HL-60 (cell line): ENCODE data around the gene SMG6.

Experiments
- POLR2AphosphoS5 ChIP-seq: IDR thresholded peaks from 2 replicates; pipeline ENCODE4 v1.6.1; 2012; ENCODE audit warnings: low read depth
- TF ChIP-seq, protein P1 (sequence below): IDR thresholded peaks from one replicate; pipeline ENCODE4 v1.5.1; 2011; ENCODE audit warnings: low read length, control low read depth, inconsistent platforms; ENCODE audit not compliant: insufficient read depth

DNA sequence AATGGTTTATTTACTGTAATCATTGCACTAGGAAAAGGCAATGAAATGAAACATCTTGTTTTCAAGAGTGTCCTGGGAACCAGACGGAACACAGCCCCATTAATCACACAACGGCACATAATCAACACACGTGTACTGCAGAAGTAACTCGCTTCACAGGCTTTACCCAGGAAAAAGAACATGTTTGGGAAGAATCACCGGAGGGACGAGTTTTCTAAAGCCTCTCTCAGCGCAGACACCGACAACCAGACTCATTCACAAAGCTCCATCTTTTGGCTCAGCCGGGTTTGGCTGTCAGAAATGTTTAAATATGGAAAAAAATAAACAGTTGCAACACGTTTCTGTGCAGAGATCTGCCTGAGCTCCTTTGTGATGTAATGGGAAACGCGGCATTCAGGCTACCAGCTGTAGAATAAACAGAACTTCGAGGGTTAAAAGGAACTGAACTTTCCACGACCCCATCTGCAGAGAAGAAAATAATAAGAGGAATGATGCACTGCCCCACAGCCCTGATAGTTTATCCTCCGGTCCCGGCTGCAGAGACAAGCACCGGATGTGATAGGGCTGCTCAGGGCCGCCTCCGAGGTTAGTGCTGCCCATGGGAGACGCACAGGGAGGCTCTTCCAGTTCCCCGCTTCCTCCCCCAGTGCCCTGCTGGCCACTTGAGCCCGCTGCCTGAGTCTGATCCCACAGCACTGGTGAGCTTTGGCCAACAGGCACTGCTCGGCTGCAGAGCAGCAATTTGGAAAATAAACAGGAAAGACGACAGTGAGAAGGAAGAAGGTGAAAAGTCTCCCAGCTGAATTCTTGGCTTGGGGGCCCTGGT is 128.9 kb downstream of the SMG6 start:
- TF ChIP-seq, protein P1, sequence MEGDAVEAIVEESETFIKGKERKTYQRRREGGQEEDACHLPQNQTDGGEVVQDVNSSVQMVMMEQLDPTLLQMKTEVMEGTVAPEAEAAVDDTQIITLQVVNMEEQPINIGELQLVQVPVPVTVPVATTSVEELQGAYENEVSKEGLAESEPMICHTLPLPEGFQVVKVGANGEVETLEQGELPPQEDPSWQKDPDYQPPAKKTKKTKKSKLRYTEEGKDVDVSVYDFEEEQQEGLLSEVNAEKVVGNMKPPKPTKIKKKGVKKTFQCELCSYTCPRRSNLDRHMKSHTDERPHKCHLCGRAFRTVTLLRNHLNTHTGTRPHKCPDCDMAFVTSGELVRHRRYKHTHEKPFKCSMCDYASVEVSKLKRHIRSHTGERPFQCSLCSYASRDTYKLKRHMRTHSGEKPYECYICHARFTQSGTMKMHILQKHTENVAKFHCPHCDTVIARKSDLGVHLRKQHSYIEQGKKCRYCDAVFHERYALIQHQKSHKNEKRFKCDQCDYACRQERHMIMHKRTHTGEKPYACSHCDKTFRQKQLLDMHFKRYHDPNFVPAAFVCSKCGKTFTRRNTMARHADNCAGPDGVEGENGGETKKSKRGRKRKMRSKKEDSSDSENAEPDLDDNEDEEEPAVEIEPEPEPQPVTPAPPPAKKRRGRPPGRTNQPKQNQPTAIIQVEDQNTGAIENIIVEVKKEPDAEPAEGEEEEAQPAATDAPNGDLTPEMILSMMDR = no peak
- TF ChIP-seq POLR2AphosphoS5 = no peak
